A549 (cell line): ENCODE data around the gene SHH. TPM values are rescaled to one million over a fixed set of nuclear protein-coding genes. Genes with fewer than 3 reads are reported as not detected.

Source experiments
- ATAC-seq, 2 experiments: fragments of 200-7000 bp in 1 of 2; fragments of >200 bp in 1 of 2; cut with Nextera tagmentation in 1 of 2; cut with Tn5 transposase in 1 of 2; 3 replicates each; pipeline versions ENCODE4 v1.8.0 to v1.9.1; 2018 to 2020; ENCODE audit warnings: mild to moderate bottlenecking in 1 of 2, moderate library complexity in 1 of 2
- CTCF ChIA-PET: fragments of 300-600 bp; sonication (Branson Sonifier 250); formaldehyde crosslinking; extraction: SDS; loops from one replicate; lab custom pipeline; 2021; ENCODE audit warnings: antibody characterized with exemption, inconsistent platforms; lab: Yijun Ruan, JAX
- POLR2A ChIA-PET: fragments of 350-600 bp; formaldehyde crosslinking; extraction: SDS; loops from one replicate; lab custom pipeline; 2021; ENCODE audit warnings: antibody characterized with exemption, inconsistent platforms; lab: Yijun Ruan, JAX
- DNase-seq, 2 experiments: peaks; one replicate each; pipeline versions ENCODE4 v3.0.0 to v3.0.0-alpha.2; 2011 to 2016; ENCODE audit warnings: low read depth in 1 of 2, low spot score in 1 of 2
- FAIRE-seq: peaks from 2 replicates; lab custom pipeline; 2011; peaks lifted over from hg19 to GRCh38; lab: Jason Lieb, UNC
- H3K27ac ChIP-seq, 2 experiments: fragments of >200 bp; sonication (Bioruptor Twin); formaldehyde crosslinking; 3 replicates each; pipeline ENCODE4 v1.5.1; 2016 to 2017
- H3K4me1 ChIP-seq: fragments of >200 bp; sonication (Bioruptor Twin); formaldehyde crosslinking; 3 replicates; pipeline ENCODE4 v1.6.1; 2016
- H3K4me2 ChIP-seq: fragments of >200 bp; sonication (Bioruptor Twin); formaldehyde crosslinking; 3 replicates; pipeline ENCODE4 v1.6.1; 2016
- H3K4me3 ChIP-seq: fragments of >200 bp; sonication (Bioruptor Twin); formaldehyde crosslinking; 3 replicates; pipeline ENCODE4 v1.5.1; 2016
- H3K9me3 ChIP-seq: fragments of >200 bp; sonication (Bioruptor Twin); formaldehyde crosslinking; 3 replicates; pipeline ENCODE4 v1.6.1; 2016
- CBX8 ChIP-seq: fragments of 200-600 bp; sonication (generic); IDR thresholded peaks from 2 replicates; pipeline ENCODE4 v1.6.1; 2016
- CHD2 ChIP-seq: fragments of 150-350 bp; IDR thresholded peaks from 2 replicates; pipeline ENCODE4 v1.6.1; 2014; ENCODE audit warnings: low read length; ENCODE audit not compliant: partially characterized antibody
- CHD4 ChIP-seq: fragments of 200-600 bp; sonication (generic); IDR thresholded peaks from 2 replicates; pipeline ENCODE4 v1.6.1; 2016; ENCODE audit warnings: antibody characterized with exemption, mild to moderate bottlenecking, borderline replicate concordance
- EHF ChIP-seq: fragments of 250-450 bp; sonication (Bioruptor Pico); IDR thresholded peaks from 2 replicates; pipeline ENCODE4 v1.5.0; 2020; ENCODE audit warnings: mild to moderate bottlenecking
- ESRRA ChIP-seq: fragments of 150-350 bp; IDR thresholded peaks from 2 replicates; pipeline ENCODE4 v1.6.1; 2014; ENCODE audit warnings: mild to moderate bottlenecking, low read length, borderline replicate concordance
- FOSB ChIP-seq: fragments of 250-450 bp; sonication (Bioruptor Pico); IDR thresholded peaks from 2 replicates; pipeline ENCODE4 v1.5.0; 2020; ENCODE audit warnings: mild to moderate bottlenecking, moderate library complexity
- GATA3 ChIP-seq: IDR thresholded peaks from 2 replicates; pipeline ENCODE4 v1.6.1; 2012; ENCODE audit warnings: borderline replicate concordance
- HDAC2 ChIP-seq: fragments of 200-600 bp; sonication (generic); IDR thresholded peaks from 2 replicates; pipeline ENCODE4 v1.6.1; 2016
- HEYL ChIP-seq: fragments of 250-450 bp; sonication (Bioruptor Pico); IDR thresholded peaks from 2 replicates; pipeline ENCODE4 v1.8.0; 2021; ENCODE audit warnings: mild to moderate bottlenecking, moderate library complexity
- HOXB13 ChIP-seq: fragments of 250-450 bp; sonication (Bioruptor Pico); IDR thresholded peaks from 2 replicates; pipeline ENCODE4 v1.5.0; 2020; ENCODE audit warnings: low read depth, mild to moderate bottlenecking, moderate library complexity
- HOXB5 ChIP-seq: fragments of 250-450 bp; sonication (Bioruptor Pico); IDR thresholded peaks from 2 replicates; pipeline ENCODE4 v1.5.0; 2020; ENCODE audit warnings: mild to moderate bottlenecking, moderate library complexity
- MAFK ChIP-seq: fragments of 450-650 bp; IDR thresholded peaks from 2 replicates; pipeline ENCODE4 v1.6.1; 2014; ENCODE audit not compliant: partially characterized antibody
- MAZ ChIP-seq: fragments of 150-350 bp; IDR thresholded peaks from 2 replicates; pipeline ENCODE4 v1.6.1; 2014; ENCODE audit warnings: antibody characterized with exemption, low read depth, low read length, borderline replicate concordance
- NPAS2 ChIP-seq: fragments of 250-450 bp; sonication (Bioruptor Pico); IDR thresholded peaks from 2 replicates; pipeline ENCODE4 v1.8.0; 2022; ENCODE audit warnings: mild to moderate bottlenecking, moderate library complexity, borderline replicate concordance
- NR3C1 ChIP-seq: fragments of >200 bp; sonication (Bioruptor Twin); formaldehyde crosslinking; IDR thresholded peaks from 3 replicates; pipeline ENCODE4 v1.6.1; 2017
- POLR2AphosphoS2 ChIP-seq: conservative IDR thresholded peaks from 2 replicates; pipeline ENCODE4 v1.6.1; 2012; ENCODE audit warnings: low read length, improper control_type of control experiment, inconsistent platforms
- RARB ChIP-seq: fragments of 250-450 bp; sonication (Bioruptor Pico); IDR thresholded peaks from 2 replicates; pipeline ENCODE4 v1.8.0; 2021; ENCODE audit warnings: mild to moderate bottlenecking, moderate library complexity
- RCOR1 ChIP-seq: fragments of 150-350 bp; IDR thresholded peaks from 2 replicates; pipeline ENCODE4 v1.6.1; 2014; ENCODE audit warnings: antibody characterized with exemption, low read length, low read depth
- SMC3 ChIP-seq: fragments of >200 bp; sonication (Bioruptor Twin); formaldehyde crosslinking; IDR thresholded peaks from 3 replicates; pipeline ENCODE4 v1.6.1; 2018; ENCODE audit warnings: inconsistent platforms
- TFCP2L1 ChIP-seq: fragments of 250-450 bp; sonication (Bioruptor Pico); IDR thresholded peaks from 2 replicates; pipeline ENCODE4 v1.5.0; 2021; ENCODE audit warnings: mild to moderate bottlenecking
- TP53 ChIP-seq: fragments of 250-450 bp; sonication (Bioruptor Pico); IDR thresholded peaks from 2 replicates; pipeline ENCODE4 v1.5.0; 2021; ENCODE audit warnings: mild to moderate bottlenecking, moderate library complexity
- WGBS: methylation state at CpG from one replicate; pipeline ENCODE4 v1.1.6; 2017; ENCODE audit errors: missing lambda C conversion rate; 5-methylcytosine and 5-hydroxymethylcytosine counted together
- polyA plus RNA-seq, 4 experiments: library from polyadenylated mRNA; depleted of rRNA in 3 of 4; stranded (reverse); fragments of >200 nt; fragmentation: RNase III in 1 of 4; extraction: RNeasy Plus Mini Kit Qiagen cat#74134 plus additional on column Dnase treatment in 1 of 4; gene quantifications; 2 replicates in 3 of 4; 3 replicates in 1 of 4; pipeline ENCODE4 v1.2.3, GENCODE V29; 2011 to 2017
- TF ChIP-seq, protein P1 (sequence below): fragments of 150-350 bp; IDR thresholded peaks from 2 replicates; pipeline ENCODE4 v1.6.1; 2014; ENCODE audit warnings: low read depth, mild to moderate bottlenecking, low read length
- TF ChIP-seq, protein P2 (sequence below): fragments of 250-450 bp; sonication (Bioruptor Pico); IDR thresholded peaks from 2 replicates; pipeline ENCODE4 v1.5.0; 2021; ENCODE audit warnings: mild to moderate bottlenecking, moderate library complexity, borderline replicate concordance
- TF ChIP-seq, protein P3 (sequence below): fragments of >200 bp; sonication (Bioruptor Twin); formaldehyde crosslinking; IDR thresholded peaks from 2 replicates; pipeline ENCODE4 v1.6.1; 2016
- TF ChIP-seq, protein P4 (sequence below): IDR thresholded peaks from 2 replicates; pipeline ENCODE4 v1.6.1; 2012
- TF ChIP-seq, protein P5 (sequence below): fragments of 250-450 bp; sonication (Bioruptor Pico); IDR thresholded peaks from 2 replicates; pipeline ENCODE4 v1.5.0; 2020; ENCODE audit warnings: low read depth, mild to moderate bottlenecking, moderate library complexity

The SHH gene
- polyA plus RNA-seq, 2 of the 4 experiments (the other 2 are of a cell fraction): 0.84 to 1.2 TPM

DNA sequence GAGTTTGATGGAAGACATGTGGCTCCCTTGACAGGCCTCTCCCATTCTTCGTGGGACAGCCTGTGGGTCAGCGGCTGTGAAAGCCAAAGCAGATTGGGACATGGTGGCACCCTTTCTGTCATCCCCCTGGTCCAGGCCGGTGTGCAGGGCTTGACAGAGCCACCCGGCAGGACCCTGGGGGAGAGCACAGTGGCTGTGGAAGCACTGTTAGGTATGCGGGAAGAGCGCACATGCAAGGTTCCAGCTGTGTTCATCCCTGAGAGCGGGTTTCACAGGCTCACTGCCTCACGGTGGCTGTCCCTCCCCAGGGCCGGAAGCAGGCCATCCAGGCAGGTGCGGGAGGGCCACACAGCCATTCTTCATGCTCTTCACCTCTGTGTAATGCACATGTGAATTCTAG lies 29.8 kb downstream of the SHH start:
- ATAC-seq (no peak), FAIRE-seq (no peak), DNase-seq (no peak)
- no peak overlapping the region for H3K4me2 ChIP-seq
- ChIA-PET CTCF (interaction anchor here (1.1 to 2.8 kb wide), 2 partner anchors 15 to 184 kb away, joined by 3 to 10 read pairs; no protein-coding TSS in a partner anchor), POLR2A (no interaction called here)
- H3K4me3 ChIP-seq: no peak overlapping the region
- no peak overlapping the region for H3K27ac ChIP-seq
- H3K4me1 ChIP-seq: no peaks in the 10 kb centered on the region
- 92% methylated on average over 7 of the region's 10 CpGs for WGBS
- no peaks in the 10 kb centered on the region for H3K9me3 ChIP-seq
- TF ChIP-seq, protein P1, sequence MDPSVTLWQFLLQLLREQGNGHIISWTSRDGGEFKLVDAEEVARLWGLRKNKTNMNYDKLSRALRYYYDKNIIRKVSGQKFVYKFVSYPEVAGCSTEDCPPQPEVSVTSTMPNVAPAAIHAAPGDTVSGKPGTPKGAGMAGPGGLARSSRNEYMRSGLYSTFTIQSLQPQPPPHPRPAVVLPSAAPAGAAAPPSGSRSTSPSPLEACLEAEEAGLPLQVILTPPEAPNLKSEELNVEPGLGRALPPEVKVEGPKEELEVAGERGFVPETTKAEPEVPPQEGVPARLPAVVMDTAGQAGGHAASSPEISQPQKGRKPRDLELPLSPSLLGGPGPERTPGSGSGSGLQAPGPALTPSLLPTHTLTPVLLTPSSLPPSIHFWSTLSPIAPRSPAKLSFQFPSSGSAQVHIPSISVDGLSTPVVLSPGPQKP: no peak
- TF ChIP-seq TP53 (CRISPR knock-in tag) (no peak), NPAS2 (CRISPR knock-in tag) (no peak), GATA3 (no peak), NR3C1 (no peak), SMC3 (no peak), MAZ (no peak), ESRRA (no peak), CHD2 (no peak), FOSB (CRISPR knock-in tag) (no peak), EHF (CRISPR knock-in tag) (no peak), CBX8 (no peak), RCOR1 (no peak), HEYL (CRISPR knock-in tag) (no peak), HOXB5 (CRISPR knock-in tag) (no peak), CHD4 (no peak), TFCP2L1 (CRISPR knock-in tag) (no peak)
- TF ChIP-seq, protein P2, sequence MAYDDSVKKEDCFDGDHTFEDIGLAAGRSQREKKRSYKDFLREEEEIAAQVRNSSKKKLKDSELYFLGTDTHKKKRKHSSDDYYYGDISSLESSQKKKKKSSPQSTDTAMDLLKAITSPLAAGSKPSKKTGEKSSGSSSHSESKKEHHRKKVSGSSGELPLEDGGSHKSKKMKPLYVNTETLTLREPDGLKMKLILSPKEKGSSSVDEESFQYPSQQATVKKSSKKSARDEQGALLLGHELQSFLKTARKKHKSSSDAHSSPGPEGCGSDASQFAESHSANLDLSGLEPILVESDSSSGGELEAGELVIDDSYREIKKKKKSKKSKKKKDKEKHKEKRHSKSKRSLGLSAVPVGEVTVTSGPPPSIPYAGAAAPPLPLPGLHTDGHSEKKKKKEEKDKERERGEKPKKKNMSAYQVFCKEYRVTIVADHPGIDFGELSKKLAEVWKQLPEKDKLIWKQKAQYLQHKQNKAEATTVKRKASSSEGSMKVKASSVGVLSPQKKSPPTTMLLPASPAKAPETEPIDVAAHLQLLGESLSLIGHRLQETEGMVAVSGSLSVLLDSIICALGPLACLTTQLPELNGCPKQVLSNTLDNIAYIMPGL (CRISPR knock-in tag): no peak
- TF ChIP-seq, protein P3, sequence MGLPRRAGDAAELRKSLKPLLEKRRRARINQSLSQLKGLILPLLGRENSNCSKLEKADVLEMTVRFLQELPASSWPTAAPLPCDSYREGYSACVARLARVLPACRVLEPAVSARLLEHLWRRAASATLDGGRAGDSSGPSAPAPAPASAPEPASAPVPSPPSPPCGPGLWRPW: no peak
- TF ChIP-seq, protein P4, sequence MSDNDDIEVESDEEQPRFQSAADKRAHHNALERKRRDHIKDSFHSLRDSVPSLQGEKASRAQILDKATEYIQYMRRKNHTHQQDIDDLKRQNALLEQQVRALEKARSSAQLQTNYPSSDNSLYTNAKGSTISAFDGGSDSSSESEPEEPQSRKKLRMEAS: no peak

DNA sequence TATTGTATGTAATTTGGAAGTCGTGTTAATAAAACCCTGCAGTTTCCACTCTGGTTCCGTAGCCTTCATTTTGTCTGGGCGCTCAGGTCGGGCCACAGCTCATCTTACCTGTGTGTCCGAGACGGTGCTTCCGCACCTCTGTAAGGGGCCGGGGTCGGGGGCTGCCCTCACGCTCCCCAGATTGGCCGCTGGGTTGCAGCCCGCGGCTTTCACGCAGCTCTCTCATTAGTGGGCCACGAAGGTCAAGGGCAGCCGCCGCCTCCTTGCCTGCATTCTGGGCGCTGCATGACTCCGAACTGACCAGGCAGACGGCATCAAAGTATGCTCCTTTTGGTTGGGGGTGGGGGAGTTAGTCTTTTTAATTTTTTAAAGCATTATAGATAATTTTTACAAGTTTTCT lies 30.8 kb downstream of the SHH start:
- H3K4me1 ChIP-seq: no peaks in the 10 kb centered on the region
- H3K27ac ChIP-seq: no peak overlapping the region
- DNase-seq: no peak
- WGBS: 93% methylated on average over 20 of the region's 20 CpGs
- FAIRE-seq: no peak
- no peak overlapping the region for H3K4me2 ChIP-seq
- TF ChIP-seq ESRRA: no peak
- TF ChIP-seq MAZ: no peak
- no peak for TF ChIP-seq HOXB13
- TF ChIP-seq, protein P1: no peak
- TF ChIP-seq, protein P5, sequence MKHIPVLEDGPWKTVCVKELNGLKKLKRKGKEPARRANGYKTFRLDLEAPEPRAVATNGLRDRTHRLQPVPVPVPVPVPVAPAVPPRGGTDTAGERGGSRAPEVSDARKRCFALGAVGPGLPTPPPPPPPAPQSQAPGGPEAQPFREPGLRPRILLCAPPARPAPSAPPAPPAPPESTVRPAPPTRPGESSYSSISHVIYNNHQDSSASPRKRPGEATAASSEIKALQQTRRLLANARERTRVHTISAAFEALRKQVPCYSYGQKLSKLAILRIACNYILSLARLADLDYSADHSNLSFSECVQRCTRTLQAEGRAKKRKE (CRISPR knock-in tag): no peak
- no peak for TF ChIP-seq POLR2AphosphoS2
- no peak for TF ChIP-seq MAFK
- no peak for TF ChIP-seq TP53 (CRISPR knock-in tag)
- no peak for TF ChIP-seq HDAC2
- TF ChIP-seq RARB (CRISPR knock-in tag): no peak
- ChIA-PET CTCF (interaction anchor here (0.5 to 2.8 kb wide), 4 partner anchors 12 to 854 kb away, joined by 3 to 10 read pairs (median 4); no protein-coding TSS in a partner anchor), POLR2A (no interaction called here)
- H3K9me3 ChIP-seq: no peaks in the 10 kb centered on the region
- H3K4me3 ChIP-seq: no peak overlapping the region
- no peak for ATAC-seq
